Activated CD8-positive, alpha-beta memory T cell treated with anti-CD3 and anti-CD28 coated beads, Interleukin-2, amount 50 U/mL, for 48 hours (primary cell): ENCODE results near the gene NFE2L1.
"Not testable (repeated sequence)": the region's sequence is repeated elsewhere in the genome, so short reads cannot be mapped to it uniquely, and the experiment has no call there.

Source experiments
- DNase-seq: peaks from one replicate; pipeline ENCODE4 v3.0.0-alpha.2; 2020

NFE2L1 gene

GRCh38 chr17:48047741-48048383, at the start of gene NFE2L1:
Gene NFE2L1, plus strand, starts transcription at chr17:48048359. Its CDS starts 2,760 bp downstream, at chr17:48051119.
- DNase-seq = peak; percentile 97

DNA sequence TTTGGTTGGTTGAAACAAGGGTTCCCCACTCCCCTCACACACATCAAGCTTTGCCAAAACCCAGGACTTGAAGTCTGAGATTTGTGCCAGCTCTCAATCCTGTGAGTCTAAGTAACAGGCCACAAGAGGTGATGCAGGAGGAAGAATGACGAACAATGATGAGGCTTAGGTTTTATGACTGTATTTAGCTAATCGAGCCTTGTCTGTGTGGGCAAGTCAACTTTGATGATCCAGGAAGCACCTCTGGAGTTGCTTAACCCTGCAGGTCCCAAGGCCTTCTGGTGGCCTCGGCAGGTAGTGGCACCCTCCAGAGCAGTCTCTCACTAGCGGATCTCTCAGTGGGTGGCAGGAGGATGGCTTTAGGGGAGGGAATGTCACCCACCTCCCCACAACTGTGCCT, 48.6 kb upstream of the NFE2L1 start:
- no peak for DNase-seq

GRCh38 chr17:48001197-48001596, 47.0 kb upstream of the NFE2L1 start:
- DNase-seq = no peak

DNA sequence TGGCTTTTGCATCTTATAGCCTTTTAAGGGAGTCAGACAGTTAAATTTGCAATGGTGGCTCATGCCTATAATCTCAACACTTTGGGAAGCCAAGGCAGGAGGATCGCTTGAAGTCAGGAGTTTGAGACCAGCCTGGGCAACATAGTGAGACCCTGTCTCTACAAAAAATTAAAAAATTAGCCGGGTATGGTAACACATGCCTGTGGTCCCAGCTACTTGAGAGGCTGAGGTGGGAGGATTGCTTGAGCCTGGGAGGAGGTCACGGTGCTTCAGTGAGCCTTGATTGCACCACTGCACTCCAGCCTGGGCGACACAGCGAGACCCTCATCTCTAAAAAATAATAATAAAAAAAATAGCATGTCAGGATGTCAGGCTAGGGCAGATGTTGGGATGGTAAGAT, 46.5 kb upstream of the NFE2L1 start:
- DNase-seq = not testable (repeated sequence)

GRCh38 chr17:48002266-48002915, 45.8 kb upstream of the NFE2L1 start:
- no peak for DNase-seq

DNA sequence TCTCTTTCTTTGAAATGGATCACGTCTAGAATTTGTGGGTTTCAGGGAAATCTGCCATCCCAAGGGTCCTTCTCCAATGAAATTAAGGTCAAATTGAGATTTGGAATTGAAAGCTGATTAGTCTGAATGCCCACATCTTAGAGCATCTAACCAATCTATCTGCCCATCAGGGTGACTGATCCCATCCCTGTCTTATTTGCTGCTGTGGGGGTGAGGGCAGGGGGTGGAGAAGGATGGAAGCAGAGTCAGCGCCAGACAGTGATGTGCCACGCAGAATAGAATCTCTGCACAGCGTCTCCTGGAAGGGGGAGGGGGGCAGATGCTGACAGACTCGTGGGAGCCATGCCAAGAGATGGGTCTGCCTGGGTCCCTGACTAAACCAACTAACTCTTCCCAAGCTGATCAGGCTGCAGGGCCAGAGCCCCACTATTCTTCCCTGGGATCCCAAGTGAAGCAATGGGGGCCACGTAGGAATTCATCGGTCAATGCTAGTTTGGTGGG, 45.2 kb upstream of the NFE2L1 start:
- DNase-seq = no peak

GRCh38 chr17:48003417-48004151, 44.6 kb upstream of the NFE2L1 start:
- no peak for DNase-seq

DNA sequence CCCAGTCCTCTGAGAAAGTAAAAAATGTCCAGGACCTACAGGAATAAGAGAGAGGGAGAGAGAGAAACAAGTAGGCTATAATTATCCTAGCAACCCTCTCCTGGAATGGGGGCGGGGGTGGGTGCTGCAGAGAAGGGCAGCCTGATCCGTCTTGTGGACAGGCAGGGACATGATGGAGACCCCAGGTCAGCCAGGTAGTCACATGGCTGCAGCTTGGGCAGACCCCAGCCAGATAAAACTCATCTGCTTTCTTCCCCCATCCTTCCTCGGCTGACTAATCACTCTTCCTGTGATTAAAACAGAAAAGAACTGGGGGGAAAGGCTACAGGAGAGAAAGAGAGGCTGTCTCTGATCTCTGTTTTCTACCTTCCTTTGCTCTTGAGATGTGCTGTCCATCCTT, 43.2 kb upstream of the NFE2L1 start:
- no peak for DNase-seq

GRCh38 chr17:48006936-48007709, 41.0 kb upstream of the NFE2L1 start:
- DNase-seq = no peak

DNA sequence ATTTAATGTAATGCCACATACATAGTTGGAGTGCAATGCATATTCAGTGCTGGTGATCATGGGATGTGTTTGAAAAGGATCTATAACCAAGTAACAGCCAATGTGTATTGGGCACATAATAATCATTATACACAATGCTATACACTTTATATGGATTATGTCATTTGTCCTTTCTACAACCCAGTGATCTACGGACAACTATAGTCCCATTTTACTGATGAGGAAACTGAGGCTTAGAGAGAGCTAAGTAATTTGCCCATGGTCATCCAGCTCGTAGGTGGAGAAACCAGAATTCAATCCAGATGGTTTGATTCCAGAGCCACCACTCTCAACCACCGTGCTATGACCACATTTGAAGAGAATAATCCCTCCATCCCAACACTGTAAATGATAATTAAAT, 38.0 kb upstream of the NFE2L1 start:
- no peak for DNase-seq

GRCh38 chr17:48011405-48012150, 36.6 kb upstream of the NFE2L1 start:
- peak; percentile 58 for DNase-seq

DNA sequence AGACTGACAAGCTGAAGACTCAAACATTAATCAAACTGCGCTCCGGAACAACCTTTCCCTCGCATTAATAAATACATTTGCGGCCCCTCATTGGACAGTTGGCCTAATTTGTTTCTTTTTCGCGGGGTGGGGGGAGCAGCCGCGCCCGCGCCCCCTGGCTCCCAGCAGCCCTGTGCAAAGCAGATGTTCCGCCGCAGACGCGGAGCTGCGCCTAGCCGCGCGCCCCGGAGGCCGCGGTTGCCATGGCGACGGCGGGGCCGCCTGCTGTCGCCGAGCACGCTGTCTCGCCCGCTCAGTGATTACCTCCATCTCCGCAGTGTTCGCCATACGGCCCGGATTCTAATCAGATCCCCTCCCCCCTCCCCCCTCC, 36.0 kb upstream of the NFE2L1 start:
- DNase-seq = peak; percentile 85

DNA sequence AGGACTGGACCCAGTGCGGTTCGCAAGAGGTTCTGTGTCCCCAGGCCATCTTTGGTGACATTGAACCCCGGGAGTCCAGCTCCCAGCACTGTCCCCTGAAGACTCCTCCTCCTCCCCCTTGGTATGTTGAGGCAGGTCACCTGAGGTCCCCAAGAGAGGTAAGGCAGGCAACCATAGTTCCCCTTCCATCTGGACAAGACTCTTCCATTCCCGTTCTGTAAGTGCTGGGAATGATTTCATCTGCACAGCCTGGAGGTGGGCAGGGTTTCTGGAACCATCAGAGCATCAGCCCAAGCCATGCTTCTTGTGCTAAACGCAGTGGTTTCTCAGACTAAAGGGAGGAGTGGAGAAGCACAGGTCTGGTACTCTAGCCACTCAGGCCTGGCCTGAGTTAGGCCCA, 35.5 kb upstream of the NFE2L1 start:
- no peak for DNase-seq

DNA sequence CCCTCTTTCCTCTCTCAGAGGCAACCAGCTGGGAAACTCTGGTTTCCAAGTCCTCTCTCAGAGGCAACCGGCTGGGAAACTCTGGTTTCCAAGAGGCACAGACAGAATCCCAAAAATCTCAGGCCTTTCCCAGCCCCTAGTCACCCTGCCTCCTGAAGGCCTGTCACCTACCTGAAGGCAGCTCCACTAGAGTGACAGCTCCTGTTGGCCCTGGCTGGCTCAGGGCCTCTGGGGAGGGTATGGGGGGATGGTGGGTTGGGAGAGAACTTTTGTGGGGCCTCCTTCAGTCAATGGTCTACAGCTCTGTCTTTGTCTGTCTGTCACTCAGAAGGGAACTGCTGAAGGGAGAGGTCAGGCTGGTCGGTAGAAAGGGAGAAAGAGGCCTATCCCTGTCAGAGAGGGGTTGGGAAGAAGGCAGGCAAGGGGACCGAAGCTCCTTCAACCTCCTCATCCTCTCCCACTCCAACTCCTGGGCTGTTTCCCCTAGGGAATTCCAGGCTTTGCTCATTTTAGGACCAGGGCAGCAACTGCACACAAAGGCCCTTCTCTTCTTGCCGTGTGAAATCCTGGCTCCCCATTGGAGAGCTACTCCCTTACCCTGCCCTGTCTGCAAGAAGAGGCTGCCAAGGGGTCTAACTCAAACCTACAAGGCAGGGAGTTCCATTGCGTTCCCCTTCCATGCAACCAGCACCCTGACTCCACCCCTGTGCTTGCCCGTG, 34.1 kb upstream of the NFE2L1 start:
- DNase-seq = no peak

DNA sequence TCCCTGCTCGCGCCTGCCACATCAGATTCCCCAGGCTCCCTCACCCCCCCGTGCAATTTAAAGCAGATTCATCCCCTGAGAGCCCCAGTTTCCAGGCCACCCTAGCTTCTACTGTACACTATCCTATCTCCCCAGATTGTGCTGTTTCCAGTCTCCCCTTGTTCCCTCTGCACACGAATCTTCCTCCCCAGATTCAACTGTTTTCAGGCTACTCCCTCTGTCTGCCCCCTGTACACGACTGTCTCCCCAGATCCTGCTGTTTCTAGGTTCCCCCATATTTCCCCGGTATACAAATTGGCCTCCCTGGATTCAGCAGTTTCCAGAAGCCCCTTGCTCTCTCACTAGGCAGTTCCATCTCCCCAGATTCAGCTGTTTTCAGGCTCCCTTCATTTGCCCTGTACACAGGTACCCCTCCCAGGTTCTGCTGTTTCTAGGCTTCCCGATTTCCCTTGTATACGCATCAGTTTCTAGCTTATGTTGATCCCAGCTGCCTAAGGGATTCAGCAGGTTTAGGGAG, 33.5 kb upstream of the NFE2L1 start:
- DNase-seq = no peak

DNA sequence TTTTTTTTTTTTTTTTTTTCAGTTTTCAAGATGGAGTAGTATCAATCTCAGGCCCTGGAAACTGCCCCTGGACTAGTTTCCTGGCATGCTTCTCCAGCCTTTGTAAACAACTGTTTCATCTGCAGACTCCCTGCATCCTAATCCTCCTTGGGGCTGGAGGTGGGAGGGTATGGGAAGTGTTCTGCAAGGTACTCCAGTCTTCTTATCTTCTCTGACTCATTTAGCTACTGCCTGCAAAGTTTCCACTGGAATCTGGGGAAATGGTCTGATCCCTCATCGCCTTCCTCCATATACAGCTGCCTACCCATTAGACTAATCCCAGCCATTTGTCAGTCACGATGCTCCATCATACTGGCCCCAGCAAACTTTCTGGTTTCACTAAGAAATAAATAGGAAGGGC, 32.0 kb upstream of the NFE2L1 start:
- no peak for DNase-seq

- not testable (repeated sequence) for DNase-seq
Measured at GRCh38 chr17:48017817-48018158, 30.4 kb upstream of the NFE2L1 start.

GRCh38 chr17:48021934-48022333, 26.2 kb upstream of the NFE2L1 start:
- no peak for DNase-seq

- no peak for DNase-seq
Measured at GRCh38 chr17:48022901-48023300, 25.3 kb upstream of the NFE2L1 start.

GRCh38 chr17:48023400-48024148, 24.6 kb upstream of the NFE2L1 start:
- peak; percentile 80 for DNase-seq
